GM19043 (cell line): ENCODE data around the gene OTUD1.

Experiments used
- ATAC-seq: cut with Tn5 transposase; IDR thresholded peaks from one replicate; pipeline ENCODE4 v1.9.1; 2021; ENCODE audit warnings: low read depth; ENCODE audit not compliant: unreplicated experiment

OTUD1 gene

GRCh38 chr10:23459308-23459939 lies 20.5 kb downstream of the OTUD1 start:
- ATAC-seq = no peak

DNA sequence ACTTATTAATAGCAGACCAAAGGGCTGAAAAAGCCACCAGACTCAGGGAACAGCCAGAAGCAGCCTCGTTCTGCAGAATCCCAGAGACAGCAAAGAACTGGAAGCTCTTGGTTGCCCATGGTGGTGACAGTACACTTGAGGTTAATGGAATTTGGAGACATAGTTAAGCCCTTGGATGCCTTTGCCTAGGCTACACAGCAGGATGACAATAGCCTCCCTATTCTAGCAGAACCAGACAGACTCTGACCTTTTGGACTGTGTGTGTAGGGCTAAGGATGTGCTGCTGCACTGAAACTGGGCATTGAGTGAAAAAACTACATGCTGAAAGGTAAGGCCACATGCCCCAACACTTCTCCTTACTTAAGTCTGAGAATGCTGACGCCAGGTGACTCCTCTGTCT lies 22.7 kb downstream of the OTUD1 start:
- no peak for ATAC-seq

- no peak for ATAC-seq
Measured at GRCh38 chr10:23467012-23467411, 28.1 kb downstream of the OTUD1 start.

- ATAC-seq = no peak
Measured at GRCh38 chr10:23467548-23467947, 28.7 kb downstream of the OTUD1 start.

DNA sequence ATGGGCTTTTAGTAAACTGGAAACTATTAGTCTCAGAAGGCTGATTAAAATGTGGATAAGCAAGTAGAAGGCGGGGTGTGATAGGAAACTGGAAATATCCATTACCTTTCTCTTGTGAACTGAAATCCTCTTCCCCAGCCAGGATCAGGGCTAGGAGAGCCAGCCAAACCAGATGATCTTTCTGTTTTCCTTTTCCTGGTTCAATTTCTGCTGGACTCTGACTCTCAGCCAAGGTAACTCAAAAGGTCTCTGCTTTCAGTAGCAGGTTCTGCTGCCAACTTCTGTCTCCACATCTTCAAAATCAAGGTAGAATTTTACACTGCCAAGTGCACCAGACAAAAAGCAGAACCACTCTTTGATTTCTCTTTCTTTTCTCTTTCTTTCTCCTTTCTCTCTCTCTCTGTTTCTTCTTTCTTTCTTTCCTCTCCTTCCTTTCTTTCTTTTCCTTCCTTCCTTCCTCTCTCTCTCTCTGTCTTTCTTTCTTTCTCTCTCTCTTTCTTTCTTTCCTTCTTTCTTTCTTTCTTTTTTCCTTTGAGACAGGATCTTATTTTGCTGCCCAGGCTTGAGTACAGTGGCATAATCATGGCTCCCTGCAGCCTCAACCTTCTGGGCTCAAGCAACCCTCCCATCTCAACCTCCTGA lies 30.8 kb downstream of the OTUD1 start:
- ATAC-seq = no peak

- ATAC-seq = no peak
Measured at GRCh38 chr10:23472181-23472580, 33.3 kb downstream of the OTUD1 start.

DNA sequence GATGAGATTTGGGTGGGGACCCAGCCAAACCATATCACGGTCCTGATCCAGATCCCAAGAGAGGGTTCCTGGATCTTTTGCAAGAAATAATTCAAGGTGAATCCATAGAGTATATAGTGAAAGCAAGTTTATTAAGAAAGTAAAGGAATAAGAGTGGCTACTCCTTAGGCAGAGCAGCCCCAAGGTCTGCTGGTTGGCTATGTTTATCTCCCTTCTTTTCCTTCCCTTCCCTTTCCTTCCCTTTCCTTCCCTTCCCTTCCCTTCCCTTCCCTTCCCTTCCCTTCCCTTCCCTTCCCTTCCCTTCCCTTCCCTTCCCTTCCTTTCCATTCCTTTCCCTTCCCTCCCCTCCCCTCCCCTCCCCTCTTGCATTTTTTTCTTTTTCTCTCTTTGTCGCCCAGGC lies 35.2 kb downstream of the OTUD1 start:
- ATAC-seq = no peak

DNA sequence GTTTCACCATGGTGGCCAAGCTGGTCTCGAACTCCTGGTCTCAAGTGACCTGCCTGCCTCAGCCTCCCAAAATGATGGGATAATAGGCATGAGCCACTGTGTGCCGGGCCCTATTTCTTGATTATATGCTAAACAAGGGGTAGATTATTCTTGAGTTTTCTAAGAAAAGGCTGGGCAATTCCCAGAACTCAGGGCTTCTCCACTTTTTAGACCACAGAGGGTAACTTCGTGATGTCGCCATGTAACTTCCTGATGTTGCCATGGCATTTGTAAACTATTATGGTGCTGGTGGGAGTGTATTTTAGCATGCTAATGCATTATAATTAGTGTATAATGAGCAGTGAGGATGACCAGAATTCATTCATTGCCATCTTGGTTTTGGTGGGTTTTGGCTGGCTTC lies 35.8 kb downstream of the OTUD1 start:
- no peak for ATAC-seq

DNA sequence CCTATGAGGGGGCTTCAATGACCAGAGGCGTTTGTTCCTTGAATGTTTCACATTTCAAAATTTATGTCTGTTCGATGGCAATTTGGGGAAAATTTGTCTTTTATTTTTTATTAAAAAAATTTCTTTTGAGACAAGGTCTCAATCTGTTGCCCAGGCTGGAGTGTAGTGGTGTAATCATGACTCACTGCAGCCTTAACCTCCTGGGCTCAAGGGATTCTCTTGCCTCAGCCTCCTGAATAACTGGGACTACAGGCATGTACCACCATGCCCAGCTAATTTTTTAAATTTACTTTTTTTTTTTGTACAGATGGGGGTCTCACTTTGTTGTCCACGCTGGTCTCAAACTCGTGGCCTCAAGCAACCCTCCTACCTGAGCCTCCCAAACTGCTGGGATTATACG lies 39.7 kb downstream of the OTUD1 start:
- no peak for ATAC-seq

DNA sequence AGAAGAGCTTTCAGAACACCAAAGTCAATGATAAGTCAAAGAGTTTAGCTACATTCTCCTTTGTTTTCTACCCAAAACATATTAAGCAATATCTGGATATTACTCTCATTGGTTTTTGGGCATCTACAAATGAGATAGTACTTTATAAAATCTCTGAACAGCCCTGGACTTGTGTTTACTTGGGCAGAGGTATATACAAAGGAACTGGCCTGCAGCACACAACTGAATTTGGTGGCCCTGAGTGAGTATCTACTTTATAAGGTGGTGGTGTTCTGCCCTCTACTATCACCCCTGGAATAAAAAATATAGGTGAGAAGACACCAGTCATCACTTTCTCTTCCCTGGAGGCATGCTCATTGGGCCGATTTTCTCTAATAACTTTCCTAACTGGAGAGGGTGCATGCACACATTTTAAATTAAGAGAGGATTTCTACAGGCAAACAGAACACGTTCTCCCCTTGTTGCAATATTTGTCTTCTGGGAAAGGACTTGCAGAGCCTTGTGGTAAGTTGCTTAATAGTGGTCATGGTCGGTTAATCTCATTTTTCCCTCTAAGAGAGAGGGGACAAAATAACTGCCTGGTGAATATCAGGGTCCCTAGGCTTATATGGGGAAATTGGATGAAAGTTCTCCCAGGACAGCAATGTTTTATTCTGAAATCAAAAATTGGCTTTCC lies 41.1 kb downstream of the OTUD1 start:
- no peak for ATAC-seq

DNA sequence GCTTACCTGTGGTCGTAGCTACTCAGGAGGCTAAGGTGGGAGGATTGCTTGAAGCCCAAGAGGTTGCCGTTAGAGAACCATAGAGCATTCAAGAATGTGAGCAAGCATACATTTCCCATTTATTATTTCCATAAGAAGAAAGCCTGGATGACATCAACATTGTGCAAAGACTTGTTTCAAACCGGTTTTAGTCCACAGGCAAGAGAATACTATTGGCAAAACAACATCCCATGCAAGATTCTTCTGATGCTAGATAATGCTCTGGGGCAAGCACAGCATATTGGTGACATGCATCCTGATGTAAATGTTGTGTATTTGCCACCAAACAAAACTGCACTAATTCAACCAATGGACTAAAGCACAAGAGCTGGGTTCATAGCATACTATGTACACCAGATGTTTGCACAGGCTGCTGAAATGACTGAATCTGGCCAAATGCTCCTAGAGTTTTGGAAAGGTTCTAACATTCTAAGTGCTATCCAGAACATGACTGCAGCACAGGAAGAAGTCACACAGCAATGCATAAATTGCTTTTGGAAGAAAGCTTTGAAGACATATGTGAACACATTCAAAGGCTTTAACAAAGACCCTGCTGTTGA lies 42.6 kb downstream of the OTUD1 start:
- no peak for ATAC-seq

DNA sequence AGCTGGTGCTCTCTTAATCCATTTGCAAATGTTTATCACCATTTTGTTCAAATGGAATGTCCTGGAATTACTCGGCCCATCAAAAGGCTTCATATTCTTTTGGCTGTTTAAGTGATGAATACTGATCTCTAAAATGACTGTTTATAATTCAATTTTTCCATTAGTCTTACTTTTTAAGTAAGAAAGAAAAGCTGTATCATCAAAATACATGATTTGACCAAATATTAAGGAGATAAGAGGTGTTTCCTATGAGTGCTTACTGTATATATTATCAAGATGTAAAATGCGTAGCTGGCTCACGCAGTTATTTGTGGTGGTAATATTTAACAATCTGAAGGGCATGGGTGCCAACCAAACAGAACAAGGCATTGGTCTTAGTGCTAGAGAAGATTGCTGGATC lies 51.2 kb downstream of the OTUD1 start:
- ATAC-seq = no peak
